Epithelial cell of esophagus (primary cell): ENCODE results near the gene UPK1B.

Source experiments
- DNase-seq: peaks from one replicate; pipeline ENCODE4 v3.0.0; 2010; ENCODE audit warnings: low read depth
- H3K4me3 ChIP-seq: 2 replicates; pipeline ENCODE4 v1.5.1; 2011; ENCODE audit warnings: mild to moderate bottlenecking, low read length, control low read depth
- TF ChIP-seq, protein P1 (sequence below): IDR thresholded peaks from 2 replicates; pipeline ENCODE4 v1.5.1; 2011; ENCODE audit warnings: low read depth, mild to moderate bottlenecking, low read length, control low read depth, inconsistent platforms; ENCODE audit not compliant: insufficient read depth; ENCODE audit errors: missing control alignments

The UPK1B gene

DNA sequence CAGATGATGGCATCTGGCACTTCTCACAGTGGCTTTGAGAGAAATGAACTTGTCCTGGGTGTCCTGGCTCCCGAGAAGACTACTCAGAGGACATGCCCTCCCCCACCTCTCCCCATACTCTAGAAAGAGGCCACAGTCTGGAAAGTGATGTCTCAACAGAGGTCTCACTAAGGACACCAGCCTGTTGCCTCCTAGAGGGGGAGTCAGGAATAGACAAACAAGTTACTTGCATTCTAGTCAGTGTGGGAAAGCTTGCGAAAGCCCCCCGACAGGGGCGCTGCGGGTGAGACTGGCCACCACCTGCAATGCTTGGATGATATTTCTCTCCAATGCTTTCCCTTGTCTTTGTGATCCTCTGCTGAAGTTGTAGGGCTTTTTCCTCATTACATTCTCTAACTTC, 50.1 kb downstream of the UPK1B start:
- no peak for DNase-seq
- H3K4me3 ChIP-seq, result no peak overlapping the region
- TF ChIP-seq, protein P1, sequence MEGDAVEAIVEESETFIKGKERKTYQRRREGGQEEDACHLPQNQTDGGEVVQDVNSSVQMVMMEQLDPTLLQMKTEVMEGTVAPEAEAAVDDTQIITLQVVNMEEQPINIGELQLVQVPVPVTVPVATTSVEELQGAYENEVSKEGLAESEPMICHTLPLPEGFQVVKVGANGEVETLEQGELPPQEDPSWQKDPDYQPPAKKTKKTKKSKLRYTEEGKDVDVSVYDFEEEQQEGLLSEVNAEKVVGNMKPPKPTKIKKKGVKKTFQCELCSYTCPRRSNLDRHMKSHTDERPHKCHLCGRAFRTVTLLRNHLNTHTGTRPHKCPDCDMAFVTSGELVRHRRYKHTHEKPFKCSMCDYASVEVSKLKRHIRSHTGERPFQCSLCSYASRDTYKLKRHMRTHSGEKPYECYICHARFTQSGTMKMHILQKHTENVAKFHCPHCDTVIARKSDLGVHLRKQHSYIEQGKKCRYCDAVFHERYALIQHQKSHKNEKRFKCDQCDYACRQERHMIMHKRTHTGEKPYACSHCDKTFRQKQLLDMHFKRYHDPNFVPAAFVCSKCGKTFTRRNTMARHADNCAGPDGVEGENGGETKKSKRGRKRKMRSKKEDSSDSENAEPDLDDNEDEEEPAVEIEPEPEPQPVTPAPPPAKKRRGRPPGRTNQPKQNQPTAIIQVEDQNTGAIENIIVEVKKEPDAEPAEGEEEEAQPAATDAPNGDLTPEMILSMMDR, result no peak

DNA sequence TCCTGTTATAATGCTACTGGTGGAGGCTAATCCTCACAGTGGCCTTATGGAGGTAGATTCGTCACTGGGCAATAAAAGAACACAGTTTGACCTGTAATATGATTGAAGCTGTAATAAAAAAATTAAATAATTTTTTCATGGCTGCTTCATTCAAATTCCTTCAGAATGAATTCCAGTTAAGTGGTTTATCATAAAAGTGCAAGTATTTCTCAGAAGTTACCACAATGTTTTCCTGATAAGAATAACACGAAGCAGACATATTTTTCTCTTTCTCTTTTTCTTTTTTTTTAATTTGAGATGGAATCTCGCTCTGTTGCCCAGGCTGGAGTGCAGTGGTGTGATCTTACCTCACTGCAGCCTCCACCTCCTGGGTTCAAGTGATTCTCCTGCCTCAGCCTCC, 51.7 kb downstream of the UPK1B start:
- TF ChIP-seq, protein P1, result no peak
- no peak for DNase-seq
- no peak overlapping the region for H3K4me3 ChIP-seq

DNA sequence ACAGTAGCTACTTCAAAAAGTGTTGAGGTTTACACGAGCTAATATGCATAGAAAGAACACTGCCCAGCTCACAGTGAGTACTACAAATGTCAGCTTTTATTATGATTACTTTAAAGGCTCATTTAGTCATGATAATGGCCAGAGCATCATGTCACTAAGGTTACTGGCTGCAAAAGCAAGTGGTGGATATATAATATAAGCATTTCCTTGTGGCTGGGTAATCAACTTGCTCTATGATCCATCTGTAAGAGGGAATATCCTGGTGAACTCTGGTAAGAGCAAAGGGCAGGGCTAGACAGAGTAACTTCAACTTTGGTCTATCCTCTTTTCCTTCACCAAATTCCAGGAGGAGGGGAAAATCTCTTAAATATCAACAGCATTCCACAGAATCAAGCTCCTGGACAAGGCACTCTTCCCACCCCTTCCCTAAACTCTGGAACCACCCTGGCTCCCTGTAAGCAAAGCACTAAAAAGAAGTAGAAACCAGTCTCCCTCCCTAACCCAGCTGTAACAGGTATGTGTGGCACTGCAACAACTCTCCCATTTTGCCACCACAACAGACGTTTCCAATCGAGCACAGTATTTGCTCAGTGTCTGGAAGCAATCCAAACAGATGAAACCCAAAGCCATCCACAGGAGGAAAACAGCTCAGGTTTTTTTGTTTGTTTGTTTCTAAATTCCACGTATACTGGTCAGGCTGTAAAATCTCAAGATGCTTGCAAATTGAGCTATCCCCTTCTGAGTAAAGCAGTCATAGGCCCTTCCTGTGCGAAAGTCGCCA, 53.9 kb downstream of the UPK1B start:
- H3K4me3 ChIP-seq, result no peak overlapping the region
- TF ChIP-seq, protein P1, result no peak
- no peak for DNase-seq

DNA sequence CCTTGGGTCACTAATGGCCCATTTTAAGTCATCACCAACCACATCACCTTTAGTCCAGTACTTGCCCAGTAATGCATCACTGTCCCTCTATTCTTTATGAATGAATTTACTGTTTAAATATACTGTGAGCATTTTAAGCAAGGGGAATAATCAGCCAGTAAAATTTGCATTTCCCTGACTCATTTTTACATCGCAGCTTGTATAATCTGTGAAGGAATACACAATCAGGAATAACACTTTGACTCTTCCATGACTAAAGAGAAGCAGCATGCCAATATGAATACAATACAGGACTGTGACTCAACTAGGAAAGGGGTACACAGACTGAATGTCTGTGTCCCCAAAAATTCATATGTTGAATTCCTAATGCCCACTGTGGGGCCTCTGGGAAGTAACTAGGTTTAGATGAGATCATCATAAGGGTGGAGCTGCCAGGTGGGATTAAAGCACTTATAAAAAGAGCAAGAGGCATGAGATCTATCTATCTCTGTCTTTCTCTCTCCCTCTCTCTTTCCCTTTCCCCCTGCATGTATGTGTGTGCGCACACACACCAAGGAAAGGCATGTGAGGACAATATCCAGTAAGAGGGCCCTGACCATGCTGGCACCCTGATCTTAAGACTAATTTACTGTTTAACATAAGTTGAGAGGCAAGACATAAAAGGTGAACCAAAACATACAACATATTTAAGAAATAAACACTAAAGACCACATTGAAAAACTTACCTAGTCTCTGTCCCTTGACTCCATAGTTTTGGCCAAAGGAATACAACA, 55.2 kb downstream of the UPK1B start:
- no peak for DNase-seq
- TF ChIP-seq, protein P1, result no peak
- H3K4me3 ChIP-seq, result no peak overlapping the region

DNA sequence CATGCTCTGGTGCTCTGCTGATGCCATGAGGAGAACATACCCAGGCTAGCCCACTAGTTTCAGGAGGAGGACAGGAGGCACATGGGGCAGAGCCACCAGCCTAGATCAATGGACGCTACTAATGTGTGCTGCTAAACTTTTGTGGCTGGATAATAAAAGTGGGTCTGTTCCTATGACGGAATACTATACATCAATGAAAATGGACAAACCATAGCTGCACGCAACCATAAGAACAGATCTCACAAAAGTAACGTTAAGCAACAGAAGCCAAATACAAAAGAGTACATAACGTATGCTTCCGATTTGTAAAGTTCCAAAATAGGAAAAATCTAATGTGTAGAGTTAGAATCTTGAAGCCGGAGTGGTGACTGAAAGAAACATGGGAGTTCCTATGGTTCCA, 55.8 kb downstream of the UPK1B start:
- TF ChIP-seq, protein P1, result no peak
- no peak overlapping the region for H3K4me3 ChIP-seq
- no peak for DNase-seq

DNA sequence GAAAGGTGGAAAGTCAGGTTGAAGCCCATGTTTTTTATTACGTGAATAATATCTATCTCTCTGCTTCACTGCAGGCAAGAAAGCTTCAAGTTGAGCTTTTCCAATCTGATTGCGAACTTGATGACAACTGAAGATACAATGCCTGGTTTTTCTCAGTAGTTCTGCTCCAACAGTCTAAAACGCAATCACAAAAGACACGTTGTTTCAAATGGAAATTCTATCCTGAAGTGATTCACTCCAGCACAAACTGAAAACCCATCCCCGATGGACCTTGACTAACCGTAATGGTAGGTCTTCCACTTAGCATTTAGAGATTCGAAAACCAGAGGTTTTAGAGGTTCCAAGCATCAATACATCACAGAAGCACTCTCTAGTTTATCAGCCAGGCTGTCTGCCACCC, 56.7 kb downstream of the UPK1B start:
- DNase-seq, result no peak
- TF ChIP-seq, protein P1, result no peak
- no peak overlapping the region for H3K4me3 ChIP-seq
